Psoas muscle (tissue), 8 donors: ENCODE data around the gene IRAK1. TPM values are rescaled to one million over a fixed set of nuclear protein-coding genes. Genes with fewer than 3 reads are reported as not detected.
"Not testable (repeated sequence)": the region's sequence is repeated elsewhere in the genome, so short reads cannot be mapped to it uniquely, and the experiment has no call there.

Experiments used
- ATAC-seq, 4 donors: fragments of 200-7000 bp; cut with Tn5 transposase; one replicate each; pipeline ENCODE4 v1.9.1; 2020; ENCODE audit warnings: moderate library complexity in 3 of 4, mild to moderate bottlenecking in 2 of 4
- DNase-seq, 2 donors: peaks; one replicate each; pipeline ENCODE4 v3.0.0-alpha.2; 2020
- H3K27ac ChIP-seq: fragments of 200-600 bp; one replicate; pipeline ENCODE4 v1.8.0; 2022
- H3K27me3 ChIP-seq, 3 donors: fragments of 200-600 bp in 1 of 3; one replicate each; pipeline versions ENCODE4 v1.6.1 to v1.8.0; 2013 to 2022; ENCODE audit warnings: low read length in 2 of 3, mild to moderate bottlenecking in 2 of 3, moderate library complexity in 1 of 3; ENCODE audit not compliant: insufficient read depth in 3 of 3
- H3K36me3 ChIP-seq, 2 donors: fragments of 200-600 bp in 1 of 2; one replicate each; pipeline versions ENCODE4 v1.6.1 to v1.8.0; 2013 to 2022; ENCODE audit warnings: low read depth in 1 of 2, mild to moderate bottlenecking in 1 of 2, moderate library complexity in 1 of 2; ENCODE audit not compliant: insufficient read depth in 1 of 2
- H3K4me1 ChIP-seq: fragments of 200-600 bp; one replicate; pipeline ENCODE4 v1.8.0; 2022
- H3K4me3 ChIP-seq: fragments of 200-600 bp; one replicate; pipeline ENCODE4 v1.8.0; 2022; ENCODE audit warnings: mild to moderate bottlenecking
- H3K9me3 ChIP-seq: fragments of 200-600 bp; one replicate; pipeline ENCODE4 v1.8.0; 2022
- CTCF ChIP-seq: fragments of 200-600 bp; IDR thresholded peaks from one replicate; pipeline ENCODE4 v1.8.0; 2022; ENCODE audit warnings: antibody characterized with exemption
- WGBS, 3 donors: extraction: QIAGEN DNeasy Blood & Tissue Kit; methylation state at CpG; one replicate each; pipeline versions ENCODE4 v1.1.6 to v1.1.7; 2013; 5-methylcytosine and 5-hydroxymethylcytosine counted together
- intact Hi-C, 2 donors: fragments of 100-400 bp; cut with DNase I; formaldehyde crosslinking; loops; one replicate each; pipeline versions ENCODE4 v1.11.0 to v1.14.2; 2022
- polyA plus RNA-seq, 3 donors: library from polyadenylated mRNA; stranded (reverse); fragments of 200-250 nt; gene quantifications; one replicate each; pipeline ENCODE4 v1.2.3, GENCODE V29; 2013
- total RNA-seq, 4 donors: library from RNA; stranded (reverse); fragmentation: NEBNext Ultra II Directional in 2 of 4; extraction: Animal tissue kit (Norgen Biotek cat#: 25700) in 2 of 4; gene quantifications; one replicate each; pipeline versions ENCODE4 v1.2.1 to v1.2.4, GENCODE V29; 2021 to 2023
- donor health status: healthy with polysubstance abuse.
- donor health status: DM: no; HTN: no; CAD: no; lungs with moderate emphysema.
- donor health status: Bipolar disorder and iron deficiency.
- donor health status: healthy.
- donor health status: DM: yes; HTN: yes; CAD: no.
- donor health status: DM: no; HTN: no; CAD: no.
- donor health status: DM: no; HTN: no; CAD: no.
- donor health status: DM: yes; HTN: yes; CAD: no.

Gene IRAK1
- total and polyA plus RNA-seq, 7 donors = 56.1 to 368 (median 127) TPM

- WGBS, 3 donors = 85 to 91% (median 85%) methylated on average over 6 to 7 of the region's 7 CpGs
- Histone ChIP-seq H3K9me3 (no peaks in the 10 kb centered on the region), H3K36me3 (peaks cover 0 to 9% of the 10 kb centered on the region in 2 donors), H3K27me3 (no peaks in the 10 kb centered on the region), H3K4me1 (no peaks in the 10 kb centered on the region), H3K4me3 (no peak overlapping the region), H3K27ac (peak overlapping the region; percentile 10)
- no peak for DNase-seq
- no peak for ATAC-seq
- TF ChIP-seq CTCF = no peak
- intact Hi-C loops = no loop called here
Measured at GRCh38 chrX:153981231-153981630, 38.5 kb downstream of the IRAK1 start.

DNA sequence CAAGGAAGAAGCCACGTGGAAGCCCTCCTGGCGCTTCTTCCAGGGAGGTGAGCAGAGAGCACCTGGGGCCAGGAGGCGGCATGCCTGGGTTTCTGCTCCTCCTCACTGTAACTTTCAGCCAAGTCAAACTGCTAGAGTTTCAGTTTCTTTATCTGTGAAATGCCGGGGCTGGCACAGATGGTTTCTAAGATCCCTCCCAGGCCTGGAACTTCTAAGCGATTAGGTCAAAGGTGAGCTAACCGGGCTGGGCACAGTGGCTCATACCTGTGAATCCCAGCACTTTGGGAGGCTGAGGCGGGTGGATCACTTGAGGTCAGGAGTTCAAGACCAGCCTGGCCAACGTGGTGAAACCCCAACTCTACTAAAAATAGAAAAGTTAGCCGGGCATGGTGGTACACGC lies 39.3 kb downstream of the IRAK1 start:
- H3K4me1 ChIP-seq, H3K27me3 ChIP-seq, intact Hi-C loops, H3K27ac ChIP-seq, ATAC-seq, H3K4me3 ChIP-seq, H3K36me3 ChIP-seq, H3K9me3 ChIP-seq: not testable (repeated sequence)
- peak in 1 of 2 donors; percentile 6 for DNase-seq
- 63 to 90% (median 80%) methylated on average over 8 to 9 of the region's 10 CpGs for WGBS, 3 donors

DNA sequence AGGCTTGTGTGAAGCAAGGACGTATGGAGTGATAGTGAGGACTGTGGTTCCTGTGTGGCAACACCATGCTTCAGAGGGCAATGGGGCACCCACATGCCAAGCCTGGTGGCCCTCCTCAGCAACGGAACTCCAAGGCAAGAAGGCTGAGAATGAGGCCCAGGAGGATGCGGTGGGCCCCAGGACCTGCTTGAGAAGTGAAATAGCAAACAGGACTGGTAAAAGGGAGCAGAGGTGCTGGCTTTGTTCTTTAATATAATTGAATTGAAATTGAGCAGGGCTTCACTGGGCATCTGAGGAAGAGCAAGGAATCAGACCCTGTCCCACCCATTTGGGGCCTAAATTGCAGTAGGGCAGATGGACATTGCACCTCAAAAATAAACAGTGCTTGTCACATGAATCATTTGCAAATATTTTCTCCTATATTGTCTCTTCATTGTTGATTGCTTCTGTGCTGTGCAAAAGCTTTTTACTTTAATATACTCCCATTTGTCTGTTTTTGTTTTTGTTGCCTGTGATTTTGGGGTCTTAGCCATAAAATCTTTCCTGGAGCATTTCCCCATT lies 44.9 kb downstream of the IRAK1 start:
- intact Hi-C loops = loop anchor here in 1 of 2 donors (5.0 kb wide), 1 partner anchor 37 kb away; no protein-coding TSS in a partner anchor
- no peak overlapping the region for H3K4me3 ChIP-seq
- WGBS, 3 donors = 71 to 83% (median 76%) methylated on average over 3 of the region's 3 CpGs
- H3K36me3 ChIP-seq = no peaks in the 10 kb centered on the region
- DNase-seq (peak in 1 of 2 donors; percentile 39), ATAC-seq (no peak)
- H3K9me3 ChIP-seq = no peaks in the 10 kb centered on the region
- H3K4me1 ChIP-seq = peaks cover 10% of the 10 kb centered on the region
- H3K27me3 ChIP-seq = no peaks in the 10 kb centered on the region
- TF ChIP-seq CTCF = no peak
- peak overlapping the region; percentile 97 for H3K27ac ChIP-seq

DNA sequence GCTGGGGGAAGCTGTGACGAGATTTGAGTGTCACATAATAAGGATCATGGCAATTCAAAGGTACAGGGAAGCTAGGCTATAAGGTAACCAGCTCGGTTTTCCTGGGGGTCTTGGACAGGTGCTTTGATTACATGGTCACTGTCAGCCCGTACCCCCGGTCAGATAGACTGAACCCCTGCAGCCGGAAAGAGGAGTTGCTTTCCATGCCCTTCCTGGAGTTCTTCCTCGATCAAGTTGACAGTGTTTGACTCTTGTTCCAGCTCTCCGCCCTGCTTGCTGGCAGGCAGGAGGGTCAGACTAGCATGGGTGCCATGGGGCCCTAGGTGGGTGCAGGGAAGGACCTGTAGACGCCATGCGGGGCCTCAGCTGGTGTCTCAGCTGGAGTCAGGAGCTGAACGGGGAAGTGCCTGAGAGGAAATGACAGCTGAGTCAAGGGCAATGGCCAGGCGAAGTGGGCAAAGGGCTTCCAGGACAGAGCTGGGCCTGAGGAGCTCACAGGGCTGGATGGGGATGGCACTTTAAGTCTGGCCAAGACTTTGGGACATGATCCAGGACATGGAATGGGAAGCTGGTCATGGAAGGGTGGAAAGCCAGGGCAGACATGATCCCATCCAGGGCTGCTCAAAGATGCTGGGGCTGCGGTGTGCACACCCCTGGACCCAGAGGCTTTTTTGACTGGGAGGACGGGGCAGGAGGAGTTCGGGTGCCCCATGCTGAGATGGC lies 45.5 kb downstream of the IRAK1 start:
- intact Hi-C loops = loop anchor here in 1 of 2 donors (5.0 kb wide), 1 partner anchor 38 kb away; no protein-coding TSS in a partner anchor
- Histone ChIP-seq H3K27ac (peak overlapping the region; percentile 97), H3K9me3 (no peaks in the 10 kb centered on the region), H3K4me3 (peak overlapping the region; percentile 80), H3K36me3 (no peaks in the 10 kb centered on the region), H3K27me3 (no peaks in the 10 kb centered on the region), H3K4me1 (peaks cover 16% of the 10 kb centered on the region)
- no peak for TF ChIP-seq CTCF
- 49 to 70% (median 56%) methylated on average over 13 to 14 of the region's 14 CpGs for WGBS, 3 donors
- ATAC-seq (no peak), DNase-seq (peak in 1 of 2 donors; percentile 42)
